GM19023 (cell line): Measurements from ENCODE around the gene SLC49A4.

Source experiments
- ATAC-seq: cut with Tn5 transposase; IDR thresholded peaks from one replicate; pipeline ENCODE4 v1.9.1; 2021; ENCODE audit warnings: mild to moderate bottlenecking, moderate library complexity; ENCODE audit not compliant: unreplicated experiment

Gene SLC49A4

GRCh38 chr3:122784436-122784835 lies 10.4 kb upstream of the SLC49A4 start:
- ATAC-seq = no peak

GRCh38 chr3:122785231-122785630 lies 9.6 kb upstream of the SLC49A4 start:
- ATAC-seq = no peak

DNA sequence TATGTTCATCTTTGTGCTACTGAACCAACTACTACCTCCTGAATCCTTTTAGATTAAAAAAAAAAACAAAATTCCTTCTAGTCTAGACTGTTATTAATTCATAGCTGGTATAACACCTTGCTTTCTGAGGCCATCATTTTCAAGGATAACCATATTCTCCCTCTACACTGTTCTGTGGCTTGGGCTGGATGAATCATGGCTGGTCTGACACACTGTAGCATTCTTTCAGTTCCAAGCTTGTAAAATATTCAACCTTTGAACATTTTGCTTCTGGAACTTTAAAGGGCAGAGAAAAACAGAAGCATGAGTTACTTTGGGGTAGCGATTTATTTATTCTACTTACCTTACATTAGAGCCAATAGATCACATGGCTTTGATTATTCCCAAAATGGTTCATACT lies 8.8 kb upstream of the SLC49A4 start:
- no peak for ATAC-seq

- ATAC-seq = no peak
Observed at GRCh38 chr3:122787872-122788271, 7.0 kb upstream of the SLC49A4 start.

GRCh38 chr3:122789585-122790273 lies 5.1 kb upstream of the SLC49A4 start:
- ATAC-seq = no peak

DNA sequence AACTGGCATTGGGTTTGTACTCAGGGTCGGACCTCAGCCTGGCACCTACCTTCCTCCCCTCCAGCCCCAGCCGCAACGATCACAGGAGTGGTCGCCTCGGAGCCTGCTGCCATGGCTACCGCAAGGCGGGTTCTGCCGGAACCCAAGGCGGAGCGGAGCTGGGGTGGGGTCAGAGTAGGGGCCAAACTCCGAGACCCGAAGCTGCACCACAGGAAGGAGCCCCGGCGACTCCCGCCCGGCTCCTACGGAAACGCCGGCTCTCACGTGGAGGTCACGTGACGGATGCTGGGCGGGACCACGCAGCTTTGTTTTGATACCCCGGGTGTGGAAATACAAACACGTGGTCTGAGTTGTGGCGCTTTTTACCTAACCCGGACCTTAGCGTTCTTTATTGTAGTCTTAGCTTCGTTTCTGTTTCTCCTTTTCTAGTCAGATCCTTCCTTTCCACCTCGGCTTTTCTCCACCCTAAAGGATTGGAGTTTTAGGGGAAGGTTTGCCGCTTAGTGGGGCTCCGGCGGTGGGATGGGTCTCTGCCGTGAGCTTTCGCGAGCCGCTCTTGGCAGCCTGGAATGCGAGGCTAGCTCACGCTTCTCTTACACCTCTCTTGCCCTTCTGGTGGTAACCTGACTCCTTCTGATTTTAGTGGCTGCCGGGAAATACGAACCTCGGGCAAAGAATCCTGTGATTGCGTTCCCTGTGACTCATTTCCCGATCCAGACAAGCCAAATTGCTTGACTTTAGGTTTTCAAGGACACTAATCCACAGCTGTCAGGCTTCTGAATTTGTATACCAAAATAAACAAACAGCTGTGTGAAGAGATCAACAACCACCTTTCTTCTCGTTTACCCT lies 1.1 kb upstream of the SLC49A4 start, which contains the start of gene HSPBAP1:
TSS of gene HSPBAP1 (minus strand) at position 264 of the 849 bp plus-strand sequence. CDS start at position 113, 151 bp downstream.
- peak; percentile 52 for ATAC-seq

DNA sequence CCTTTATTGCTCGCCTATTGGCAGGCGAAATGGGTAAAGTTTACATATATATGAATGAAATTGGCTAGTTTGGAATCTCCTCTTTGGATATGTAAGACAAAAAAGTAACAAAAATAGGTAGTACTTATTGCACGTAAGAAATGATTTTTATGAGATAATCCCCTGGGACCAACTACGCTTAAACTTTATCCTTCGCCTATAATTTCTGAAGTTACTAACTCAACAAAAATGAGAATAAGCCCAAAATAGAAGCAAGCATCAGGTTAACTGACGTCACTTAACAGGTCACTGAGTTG lies 438 bp upstream of the SLC49A4 start:
- no peak for ATAC-seq

- ATAC-seq = no peak
Observed at GRCh38 chr3:122795674-122796195, 866 bp downstream of the SLC49A4 start.

GRCh38 chr3:122797291-122797690 lies 2.4 kb downstream of the SLC49A4 start:
- ATAC-seq = no peak

DNA sequence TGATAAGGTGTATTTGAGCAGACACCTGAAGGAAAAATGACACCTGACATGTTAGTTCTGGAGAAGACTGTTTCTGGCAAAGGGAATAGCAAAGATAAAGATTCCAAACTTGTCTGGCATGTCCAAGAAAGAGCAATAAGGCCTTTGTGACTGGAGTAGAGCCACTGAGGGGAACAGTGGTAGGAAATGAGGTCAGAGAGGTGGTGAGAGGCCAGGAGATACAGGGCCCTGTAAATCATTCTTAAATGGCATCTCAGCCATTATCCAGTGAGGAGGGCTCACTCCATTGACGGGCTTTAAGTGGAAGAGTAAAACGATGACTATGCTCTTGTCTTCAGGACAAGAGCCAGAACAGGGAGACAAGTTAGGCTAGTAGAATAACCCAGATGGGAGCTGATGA lies 4.5 kb downstream of the SLC49A4 start:
- ATAC-seq = no peak

DNA sequence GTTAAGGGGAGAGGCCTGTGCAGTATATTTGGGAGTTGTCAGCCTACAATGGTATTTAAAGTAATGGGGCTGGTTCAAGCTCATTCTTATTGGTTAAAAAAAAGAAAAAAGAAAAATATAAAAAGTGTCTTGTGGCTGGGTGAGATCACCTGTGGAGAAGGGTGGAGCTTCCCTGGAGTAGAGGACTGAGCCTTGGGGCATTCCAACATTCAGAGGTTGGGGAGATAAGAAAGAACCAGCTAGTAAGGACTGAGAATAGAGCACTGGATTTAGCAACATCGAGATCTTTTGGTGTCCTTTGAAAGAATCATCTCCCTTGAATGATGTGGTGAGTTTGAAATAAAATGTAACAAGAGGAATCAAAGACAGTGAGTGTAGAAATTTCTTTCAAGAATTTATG lies 5.2 kb downstream of the SLC49A4 start:
- ATAC-seq = no peak

DNA sequence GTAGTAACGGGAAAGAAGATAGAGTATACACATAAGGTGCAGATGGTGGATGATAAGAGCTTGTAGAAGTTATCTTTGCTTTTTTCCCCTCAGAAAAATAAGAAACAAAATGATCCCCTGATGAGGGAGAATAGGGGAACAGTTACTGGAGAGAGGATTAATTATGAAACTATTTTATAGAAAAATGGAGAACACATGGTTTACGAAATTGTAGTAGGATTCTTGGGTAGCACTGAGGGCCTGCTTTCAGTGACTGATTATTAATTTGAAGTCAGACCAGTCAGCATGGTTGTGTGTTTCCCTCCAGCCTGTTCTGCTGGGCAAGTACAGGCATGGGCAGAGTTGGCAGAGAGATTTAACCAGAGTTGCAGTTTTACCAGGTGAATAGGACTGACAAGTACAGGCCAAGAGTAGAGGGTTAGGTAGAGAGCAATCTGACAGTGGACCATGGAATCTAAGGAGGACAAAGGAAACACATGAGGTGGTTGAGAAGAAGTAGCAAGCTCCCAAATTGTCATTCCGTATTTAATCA lies 5.9 kb downstream of the SLC49A4 start:
- no peak for ATAC-seq

GRCh38 chr3:122802323-122802722 lies 7.5 kb downstream of the SLC49A4 start:
- no peak for ATAC-seq

DNA sequence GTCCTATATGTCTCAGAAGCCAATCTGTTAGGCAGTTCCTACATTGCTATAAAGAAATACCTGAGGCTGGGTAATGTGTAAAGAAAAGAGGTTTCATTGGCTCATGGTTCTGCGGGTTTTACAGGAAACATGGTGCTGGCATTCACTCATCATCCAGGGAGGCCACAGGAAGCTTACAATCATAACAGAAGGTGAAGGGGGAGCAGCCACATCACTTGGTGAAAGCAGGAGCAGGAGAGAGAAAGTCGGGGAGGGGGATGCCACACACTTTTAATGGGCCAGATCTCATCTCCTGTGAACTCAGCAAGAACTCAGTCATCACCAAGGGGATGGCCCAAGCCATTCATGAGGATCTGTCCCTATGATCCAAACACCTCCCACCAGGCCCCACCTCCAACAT lies 9.1 kb downstream of the SLC49A4 start:
- ATAC-seq = no peak

GRCh38 chr3:122810734-122811133 lies 15.9 kb downstream of the SLC49A4 start:
- no peak for ATAC-seq

DNA sequence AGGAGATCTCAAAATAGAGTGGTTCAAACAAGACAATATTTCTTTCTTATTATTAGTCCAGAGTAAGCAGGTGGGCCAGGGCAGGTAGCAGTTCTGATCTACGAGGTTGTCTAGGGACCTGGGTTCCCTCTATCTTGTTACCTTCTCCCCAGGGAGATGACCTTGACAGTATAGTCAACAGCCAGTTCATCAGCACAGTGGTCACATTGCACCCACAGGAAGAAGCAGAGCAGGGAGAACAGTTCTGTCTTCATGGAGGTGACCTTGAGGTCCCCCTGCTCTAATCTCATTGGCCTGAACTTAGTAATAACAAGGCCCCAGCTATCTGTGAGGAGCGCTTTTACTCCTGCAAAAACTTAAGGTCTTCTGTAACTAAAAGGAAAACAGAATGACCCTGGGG lies 21.7 kb downstream of the SLC49A4 start:
- ATAC-seq = no peak

- ATAC-seq = no peak
Observed at GRCh38 chr3:122824465-122825381, 29.9 kb downstream of the SLC49A4 start.

DNA sequence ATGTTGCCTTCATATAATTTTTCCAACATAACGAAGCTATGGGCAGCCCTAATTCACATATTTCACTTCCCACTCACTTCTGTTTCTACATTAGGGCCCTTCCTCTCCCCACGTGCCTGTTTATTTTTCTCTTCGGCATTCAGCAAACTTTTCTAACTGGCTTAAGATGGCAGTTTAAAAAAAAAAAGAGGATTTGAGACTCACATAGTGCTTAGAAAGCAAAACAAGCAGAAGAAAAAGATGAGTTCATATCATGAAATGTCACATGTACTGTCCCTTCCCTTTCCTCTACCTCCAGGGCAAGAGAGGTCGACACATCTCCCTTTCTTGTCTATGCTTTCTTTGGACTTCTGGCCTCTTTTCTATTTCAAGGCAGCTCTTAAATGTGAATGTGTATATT lies 30.6 kb downstream of the SLC49A4 start:
- no peak for ATAC-seq

- no peak for ATAC-seq
Observed at GRCh38 chr3:122826278-122826677, 31.4 kb downstream of the SLC49A4 start.

DNA sequence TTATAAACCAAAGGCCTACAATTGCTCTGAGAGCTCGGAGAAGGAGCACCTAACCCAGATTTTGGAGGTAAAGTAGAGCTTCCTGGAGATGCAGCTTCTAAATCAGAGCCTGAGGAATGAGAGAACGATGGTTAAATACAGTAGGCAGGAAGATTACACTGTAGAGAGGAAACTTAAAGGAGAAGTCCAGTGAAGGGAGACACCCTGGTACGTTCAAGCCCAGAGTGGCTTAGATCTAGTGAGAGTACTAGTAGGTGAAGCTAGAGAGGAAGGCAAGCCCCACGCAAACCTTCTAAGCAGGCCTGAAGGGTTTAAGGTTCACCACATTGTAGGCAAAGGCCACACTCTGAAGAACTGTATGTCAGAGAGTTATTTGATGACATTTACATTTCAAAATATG lies 33.4 kb downstream of the SLC49A4 start:
- no peak for ATAC-seq

DNA sequence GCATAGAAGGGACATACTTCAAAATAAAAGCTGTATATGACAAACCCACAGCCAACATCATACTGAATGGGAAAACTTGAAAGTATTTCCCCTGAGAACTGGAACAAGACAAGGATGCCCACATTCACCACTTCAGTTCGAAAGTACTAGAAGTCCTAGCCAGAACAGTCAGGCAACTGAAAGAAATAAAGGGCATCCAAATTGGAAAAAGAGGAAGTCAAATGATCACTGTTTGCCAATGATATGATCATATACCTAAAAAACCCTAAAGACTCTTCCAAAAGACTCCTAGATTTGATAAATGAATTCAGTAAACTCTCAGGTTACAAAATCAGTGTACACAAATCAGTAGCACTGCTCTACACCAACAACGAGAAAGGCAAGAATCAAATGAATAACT lies 40.7 kb downstream of the SLC49A4 start:
- ATAC-seq = no peak
